Raji (cell line): ENCODE measurements around the gene LEKR1.

ENCODE experiments used
- POLR2A ChIP-seq: IDR thresholded peaks from 2 replicates; pipeline ENCODE4 v1.6.1; 2011; ENCODE audit warnings: low read depth, low read length, control low read depth; ENCODE audit not compliant: insufficient read depth

Gene LEKR1

DNA sequence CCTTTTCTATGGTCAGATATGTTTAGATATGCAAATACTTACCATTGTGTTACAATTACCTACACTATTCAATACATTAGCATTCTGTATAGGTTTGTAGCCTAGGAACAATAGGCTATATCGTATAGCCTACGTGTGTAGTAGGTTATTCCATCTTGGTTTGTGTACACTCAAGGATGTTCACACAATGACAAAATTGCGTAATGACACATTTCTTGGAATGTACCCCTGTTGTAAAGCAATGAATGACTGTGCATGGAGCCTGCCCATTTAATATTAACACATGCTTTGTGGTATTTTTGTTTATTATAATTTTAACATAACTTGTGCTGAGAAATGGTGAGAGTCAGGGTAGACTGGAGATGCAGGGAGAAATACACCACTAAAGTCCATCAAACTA, 154.9 kb downstream of the LEKR1 start:
- no peak for TF ChIP-seq POLR2A

DNA sequence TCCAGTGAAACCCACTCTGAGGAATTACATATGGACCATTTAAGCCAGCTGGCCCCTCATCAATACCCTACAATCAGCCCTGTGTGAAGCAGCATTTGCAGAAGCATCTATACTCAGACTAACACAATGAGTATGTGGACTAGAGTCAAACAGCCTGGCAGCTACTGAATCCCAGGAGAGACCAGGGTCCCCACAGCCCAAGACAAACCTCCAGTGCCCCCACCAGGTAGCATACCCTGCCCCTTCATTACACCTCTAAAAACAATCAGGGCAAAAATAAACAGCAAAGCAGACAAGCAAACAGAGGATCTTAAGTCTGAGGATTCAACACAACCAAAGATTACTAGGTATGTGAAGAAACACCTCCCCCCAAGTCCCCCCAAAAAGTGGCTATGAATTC, 157.4 kb downstream of the LEKR1 start:
- TF ChIP-seq POLR2A: no peak

- no peak for TF ChIP-seq POLR2A
Measured at GRCh38 chr3:156985711-156986110, 159.6 kb downstream of the LEKR1 start.

GRCh38 chr3:156987946-156988345, 161.8 kb downstream of the LEKR1 start:
- TF ChIP-seq POLR2A: no peak

- TF ChIP-seq POLR2A: no peak
Measured at GRCh38 chr3:156997351-156997750, 171.2 kb downstream of the LEKR1 start.

DNA sequence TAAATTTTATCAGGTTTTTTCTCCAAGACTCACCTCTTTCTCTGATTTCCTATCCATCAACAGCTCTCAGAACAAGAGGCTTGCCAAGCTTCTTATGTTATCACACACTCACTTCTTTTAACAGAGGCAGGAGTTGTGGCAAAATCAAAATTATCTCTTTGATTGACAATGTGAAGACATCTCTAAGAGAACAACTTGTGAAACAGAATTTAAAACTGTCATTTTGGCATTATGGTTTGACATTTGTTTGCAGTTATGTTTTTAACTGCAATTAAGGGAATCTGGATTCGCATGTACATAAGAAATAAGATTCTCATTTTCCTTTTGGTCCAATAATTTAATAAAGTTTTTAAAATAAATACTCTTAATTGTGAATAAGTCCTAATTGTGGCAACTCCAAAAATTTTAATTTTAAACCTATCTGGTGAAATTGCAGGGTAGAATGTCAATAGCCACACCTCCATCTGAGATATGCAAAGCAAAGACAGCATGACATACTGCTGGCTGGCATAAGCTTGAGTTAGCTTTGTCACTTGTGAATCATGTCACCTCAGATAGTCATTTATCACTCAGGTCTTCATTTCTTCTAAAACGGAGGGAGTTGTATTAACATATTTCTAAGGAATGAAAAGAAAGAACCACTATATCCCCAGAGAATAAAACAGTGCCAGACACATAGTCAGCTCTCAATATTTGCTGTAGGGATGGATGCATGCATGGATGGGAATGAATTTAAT, 175.2 kb downstream of the LEKR1 start:
- TF ChIP-seq POLR2A: no peak

DNA sequence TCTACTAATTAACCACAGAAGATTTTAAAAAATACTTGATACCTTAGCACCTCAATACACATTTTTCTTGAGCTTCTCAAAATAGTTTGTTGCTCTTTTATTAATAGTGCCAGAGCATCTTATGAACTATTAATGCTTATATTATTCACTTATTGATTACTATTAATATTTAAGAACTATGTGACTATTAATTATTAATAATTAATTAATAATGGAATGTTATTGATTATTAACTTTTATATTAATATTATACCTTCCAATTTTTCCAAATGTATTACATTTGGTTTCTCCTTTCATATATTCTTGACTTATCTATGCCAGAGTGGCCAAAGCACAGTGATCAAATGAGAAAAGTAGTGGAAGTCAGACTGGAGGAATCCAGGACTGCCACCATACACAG, 195.5 kb downstream of the LEKR1 start:
- no peak for TF ChIP-seq POLR2A

GRCh38 chr3:157023226-157023625, 197.1 kb downstream of the LEKR1 start:
- no peak for TF ChIP-seq POLR2A

DNA sequence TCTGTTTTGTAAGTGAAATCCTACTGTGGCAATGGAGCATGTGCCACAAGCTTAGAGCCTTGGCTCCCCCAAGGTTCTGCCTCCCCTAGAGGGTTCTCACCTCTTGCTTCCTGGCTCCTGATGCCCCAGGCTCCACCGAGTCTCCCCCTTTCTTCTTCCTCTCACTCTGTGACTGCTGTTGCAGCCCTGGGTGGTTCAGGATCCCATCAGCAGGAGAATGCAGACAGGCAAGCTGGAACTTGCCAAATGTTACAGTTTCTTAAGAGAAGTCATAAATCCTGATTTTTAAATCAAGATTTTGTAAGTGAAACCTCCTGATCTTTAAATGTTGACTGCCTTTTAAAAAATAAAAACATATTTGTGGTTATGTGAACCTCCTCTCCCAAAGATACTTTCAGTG, 199.9 kb downstream of the LEKR1 start:
- no peak for TF ChIP-seq POLR2A

- no peak for TF ChIP-seq POLR2A
Measured at GRCh38 chr3:157027861-157028745, 201.9 kb downstream of the LEKR1 start.

GRCh38 chr3:157029365-157029790, 203.2 kb downstream of the LEKR1 start:
- no peak for TF ChIP-seq POLR2A

DNA sequence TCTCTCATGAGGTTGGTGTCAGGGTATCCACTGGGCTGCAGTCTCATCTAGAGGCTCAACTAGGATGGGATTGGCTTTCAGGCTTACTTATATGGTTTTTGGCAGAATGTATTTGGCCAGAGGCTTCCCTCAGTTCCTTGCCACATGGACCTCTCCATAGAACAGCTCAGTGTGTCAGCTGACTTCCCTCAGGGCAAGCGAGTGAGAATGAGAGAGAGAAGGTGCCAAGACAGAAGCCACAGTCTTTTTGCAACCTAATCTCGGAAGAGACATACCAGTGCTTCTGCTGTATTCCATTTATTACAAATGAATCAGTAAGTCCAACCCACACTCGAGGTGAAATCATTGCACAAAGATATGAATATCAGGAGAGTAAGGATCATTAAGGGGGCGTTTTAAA, 204.6 kb downstream of the LEKR1 start:
- TF ChIP-seq POLR2A: no peak

DNA sequence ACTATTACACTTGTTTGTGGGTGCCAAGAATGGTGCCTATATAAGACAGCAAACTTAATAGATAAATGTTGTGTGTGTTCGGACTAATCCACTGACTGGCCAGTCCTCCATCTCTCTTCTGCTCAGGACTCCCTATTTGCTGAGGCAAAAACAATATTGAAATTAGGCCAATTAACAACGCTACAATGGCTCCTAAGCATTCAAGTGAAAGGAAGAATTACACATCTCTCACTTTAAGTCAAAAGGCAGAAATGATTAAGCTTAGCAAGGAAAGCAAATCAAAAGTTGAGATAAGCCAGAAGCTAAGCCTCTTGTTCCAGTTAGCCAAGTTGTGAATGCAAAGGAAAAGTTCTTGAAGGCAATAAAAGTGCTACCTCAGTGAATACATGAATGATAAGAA, 206.8 kb downstream of the LEKR1 start:
- TF ChIP-seq POLR2A: no peak

GRCh38 chr3:157040456-157040855, 214.3 kb downstream of the LEKR1 start:
- no peak for TF ChIP-seq POLR2A

DNA sequence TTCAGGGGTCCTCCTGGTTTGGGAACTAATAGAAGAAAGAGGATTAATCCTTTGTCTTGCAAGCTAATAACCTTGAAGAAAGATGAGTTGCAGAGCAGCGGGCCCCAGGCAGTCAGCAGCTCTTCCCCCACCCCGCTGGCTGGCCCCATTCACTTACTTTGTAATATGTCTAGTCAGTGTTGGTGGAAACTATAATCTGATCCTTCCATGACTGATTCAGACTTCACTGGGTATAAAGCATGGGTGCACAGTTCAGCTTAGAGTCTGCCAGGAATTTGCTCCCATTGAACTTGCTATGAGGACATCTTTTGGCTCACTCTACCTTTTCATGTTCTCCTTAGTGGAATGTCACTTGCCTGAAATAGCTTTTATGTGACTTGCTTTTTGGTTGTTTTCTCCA, 216.1 kb downstream of the LEKR1 start:
- no peak for TF ChIP-seq POLR2A

- TF ChIP-seq POLR2A: no peak
Measured at GRCh38 chr3:157043771-157044170, 217.6 kb downstream of the LEKR1 start.
